Activated naive CD8-positive, alpha-beta T cell treated with anti-CD3 and anti-CD28 coated beads, Interleukin-2, amount 50 U/mL, for 24 hours (primary cell): ENCODE results near the gene GAREM2.
A peak's percentile ranks its signal among the peaks of the same experiment; 100 is the strongest.

Experiments
- ATAC-seq: fragments of 150-1000 bp; cut with Tn5 transposase; one replicate; pipeline ENCODE4 v1.10.0; 2021
- DNase-seq: peaks from one replicate; pipeline ENCODE4 v3.0.0; 2021
- H3K27ac Mint-ChIP-seq: one replicate; pipeline ENCODE4 v1.8.0; 2021; ENCODE audit warnings: mild to moderate bottlenecking, mixed read lengths
- H3K27me3 Mint-ChIP-seq: one replicate; pipeline ENCODE4 v1.8.0; 2021; ENCODE audit warnings: mixed read lengths
- H3K36me3 Mint-ChIP-seq: one replicate; pipeline ENCODE4 v1.8.0; 2021; ENCODE audit warnings: low read depth, mixed read lengths
- H3K4me1 Mint-ChIP-seq: one replicate; pipeline ENCODE4 v1.8.0; 2021; ENCODE audit warnings: mixed read lengths
- H3K4me3 Mint-ChIP-seq: one replicate; pipeline ENCODE4 v1.8.0; 2021; ENCODE audit warnings: mild to moderate bottlenecking, moderate library complexity, mixed read lengths
- H3K9me3 Mint-ChIP-seq: one replicate; pipeline ENCODE4 v1.8.0; 2021; ENCODE audit warnings: mixed read lengths

Gene GAREM2

GRCh38 chr2:26176279-26176615 is 3.4 kb downstream of the GAREM2 start:
- Mint-ChIP-seq H3K36me3 (no peaks in the 10 kb centered on the region), H3K4me3 (no peak overlapping the region)
- ATAC-seq: no peak

DNA sequence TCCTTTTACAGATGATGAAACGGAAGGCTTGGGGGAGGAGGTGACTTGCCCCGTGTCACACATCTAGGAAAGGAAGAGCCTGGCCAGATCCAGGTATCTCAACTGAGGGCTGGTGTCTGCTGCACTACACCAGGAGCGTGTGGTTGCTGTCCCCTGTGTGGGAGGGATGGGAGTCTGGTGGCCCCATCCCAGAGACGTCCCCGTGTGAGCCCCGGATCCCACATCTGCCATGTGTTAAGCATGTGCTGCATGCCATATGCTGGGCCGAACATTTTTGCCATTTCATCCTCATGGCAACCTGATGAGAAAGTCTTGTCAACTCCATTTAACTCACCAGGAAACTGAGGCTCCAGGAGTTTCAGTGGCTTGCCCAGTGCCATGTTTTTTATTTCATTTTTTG is 4.2 kb downstream of the GAREM2 start:
- peaks cover 13% of the 10 kb centered on the region for H3K4me1 Mint-ChIP-seq
- H3K36me3 Mint-ChIP-seq: no peaks in the 10 kb centered on the region
- no peak overlapping the region for H3K27ac Mint-ChIP-seq
- peaks cover 49% of the 10 kb centered on the region for H3K27me3 Mint-ChIP-seq
- ATAC-seq (no peak), DNase-seq (no peak)
- H3K4me3 Mint-ChIP-seq: no peak overlapping the region
- H3K9me3 Mint-ChIP-seq: no peaks in the 10 kb centered on the region

More at GRCh38 chr2:26176279-26176615, 3.4 kb downstream of the GAREM2 start:
- Mint-ChIP-seq H3K4me1 (peaks cover 18% of the 10 kb centered on the region), H3K27ac (no peak overlapping the region), H3K9me3 (no peaks in the 10 kb centered on the region), H3K27me3 (peaks cover 54% of the 10 kb centered on the region)
- DNase-seq: no peak

- Mint-ChIP-seq H3K36me3 (no peaks in the 10 kb centered on the region), H3K4me3 (no peak overlapping the region), H3K9me3 (no peaks in the 10 kb centered on the region), H3K4me1 (peaks cover 11% of the 10 kb centered on the region), H3K27ac (no peak overlapping the region), H3K27me3 (peaks cover 46% of the 10 kb centered on the region)
- ATAC-seq (no peak), DNase-seq (no peak)
Measured at GRCh38 chr2:26178246-26178645, 5.4 kb downstream of the GAREM2 start.

- peaks cover 13% of the 10 kb centered on the region for H3K4me1 Mint-ChIP-seq
- no peak overlapping the region for H3K27ac Mint-ChIP-seq
- peak overlapping the region; percentile 36 for H3K4me3 Mint-ChIP-seq
- DNase-seq (no peak), ATAC-seq (no peak)
- no peaks in the 10 kb centered on the region for H3K9me3 Mint-ChIP-seq
- peaks cover 47% of the 10 kb centered on the region for H3K27me3 Mint-ChIP-seq
- no peaks in the 10 kb centered on the region for H3K36me3 Mint-ChIP-seq
Measured at GRCh38 chr2:26178746-26179436, 6.0 kb downstream of the GAREM2 start.

- Mint-ChIP-seq H3K27ac (no peak overlapping the region), H3K4me3 (peak overlapping the region; percentile 36), H3K36me3 (no peaks in the 10 kb centered on the region), H3K27me3 (peaks cover 42% of the 10 kb centered on the region), H3K9me3 (no peaks in the 10 kb centered on the region), H3K4me1 (peaks cover 11% of the 10 kb centered on the region)
- DNase-seq (no peak), ATAC-seq (no peak)
Measured at GRCh38 chr2:26179446-26179913, 6.6 kb downstream of the GAREM2 start.

DNA sequence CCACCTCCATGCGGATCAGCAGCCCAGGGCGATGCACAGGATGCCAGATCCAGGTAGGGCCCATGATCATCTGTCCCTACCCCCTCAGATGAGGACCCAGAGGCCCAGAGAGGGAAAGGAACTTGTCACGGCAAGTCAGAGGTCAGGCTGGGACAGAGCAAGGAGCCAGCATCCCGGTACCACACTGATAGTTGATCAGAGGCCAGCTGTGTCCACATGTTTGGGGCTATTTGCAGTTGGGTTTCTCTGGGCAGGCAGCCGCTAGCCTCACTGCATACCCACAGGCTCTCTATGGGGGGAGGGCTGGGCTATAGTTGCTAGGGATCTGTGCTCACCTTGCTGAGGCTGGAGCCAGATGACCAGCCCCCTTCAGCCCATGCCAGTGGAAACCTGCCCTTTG is 9.6 kb downstream of the GAREM2 start:
- Mint-ChIP-seq H3K36me3 (no peaks in the 10 kb centered on the region), H3K4me3 (no peak overlapping the region), H3K9me3 (no peaks in the 10 kb centered on the region), H3K4me1 (peaks cover 17% of the 10 kb centered on the region), H3K27ac (no peak overlapping the region), H3K27me3 (peaks cover 29% of the 10 kb centered on the region)
- ATAC-seq: no peak
- DNase-seq: no peak

GRCh38 chr2:26182887-26183630 is 10.2 kb downstream of the GAREM2 start:
- H3K4me3 Mint-ChIP-seq: no peak overlapping the region
- H3K27ac Mint-ChIP-seq: no peak overlapping the region
- H3K27me3 Mint-ChIP-seq: peaks cover 26% of the 10 kb centered on the region
- no peaks in the 10 kb centered on the region for H3K36me3 Mint-ChIP-seq
- peaks cover 17% of the 10 kb centered on the region for H3K4me1 Mint-ChIP-seq
- DNase-seq (no peak), ATAC-seq (no peak)
- no peaks in the 10 kb centered on the region for H3K9me3 Mint-ChIP-seq

DNA sequence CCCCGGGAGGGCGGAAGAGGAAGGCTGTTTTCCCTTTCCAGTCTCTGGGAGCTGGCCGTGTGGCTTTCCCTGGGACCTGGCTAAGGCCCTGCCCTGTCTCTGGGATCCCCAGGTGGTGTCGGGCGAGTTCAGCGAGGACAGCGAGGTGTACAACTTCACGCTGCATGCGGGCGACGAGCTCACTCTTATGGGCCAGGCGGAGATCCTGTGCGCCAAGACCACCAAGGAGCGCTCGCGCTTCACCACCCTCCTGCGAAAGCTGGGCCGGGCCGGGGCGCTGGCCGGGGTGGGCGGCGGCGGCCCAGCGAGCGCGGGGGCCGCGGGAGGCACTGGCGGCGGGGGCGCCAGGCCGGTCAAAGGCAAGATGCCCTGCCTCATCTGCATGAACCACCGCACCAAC is 11.2 kb downstream of the GAREM2 start:
- no peaks in the 10 kb centered on the region for H3K9me3 Mint-ChIP-seq
- H3K36me3 Mint-ChIP-seq: no peaks in the 10 kb centered on the region
- peaks cover 21% of the 10 kb centered on the region for H3K27me3 Mint-ChIP-seq
- peak overlapping the region; percentile 19 for H3K27ac Mint-ChIP-seq
- H3K4me3 Mint-ChIP-seq: peak overlapping the region; percentile 58
- DNase-seq: no peak
- no peak for ATAC-seq
- peaks cover 16% of the 10 kb centered on the region for H3K4me1 Mint-ChIP-seq

- H3K4me3 Mint-ChIP-seq: peak overlapping the region; percentile 69
- H3K36me3 Mint-ChIP-seq: no peaks in the 10 kb centered on the region
- H3K27ac Mint-ChIP-seq: no peak overlapping the region
- ATAC-seq (peak; percentile 91), DNase-seq (peak; percentile 83)
- no peaks in the 10 kb centered on the region for H3K9me3 Mint-ChIP-seq
- peaks cover 13% of the 10 kb centered on the region for H3K4me1 Mint-ChIP-seq
- H3K27me3 Mint-ChIP-seq: peaks cover 18% of the 10 kb centered on the region
Measured at GRCh38 chr2:26184555-26185303, 11.8 kb downstream of the GAREM2 start.

- H3K36me3 Mint-ChIP-seq: no peaks in the 10 kb centered on the region
- H3K27me3 Mint-ChIP-seq: peaks cover 13% of the 10 kb centered on the region
- H3K4me1 Mint-ChIP-seq: peaks cover 10% of the 10 kb centered on the region
- no peak for DNase-seq
- peak overlapping the region; percentile 31 for H3K27ac Mint-ChIP-seq
- no peak for ATAC-seq
- peak overlapping the region; percentile 69 for H3K4me3 Mint-ChIP-seq
- H3K9me3 Mint-ChIP-seq: no peaks in the 10 kb centered on the region
Measured at GRCh38 chr2:26185304-26185928, 12.5 kb downstream of the GAREM2 start.

DNA sequence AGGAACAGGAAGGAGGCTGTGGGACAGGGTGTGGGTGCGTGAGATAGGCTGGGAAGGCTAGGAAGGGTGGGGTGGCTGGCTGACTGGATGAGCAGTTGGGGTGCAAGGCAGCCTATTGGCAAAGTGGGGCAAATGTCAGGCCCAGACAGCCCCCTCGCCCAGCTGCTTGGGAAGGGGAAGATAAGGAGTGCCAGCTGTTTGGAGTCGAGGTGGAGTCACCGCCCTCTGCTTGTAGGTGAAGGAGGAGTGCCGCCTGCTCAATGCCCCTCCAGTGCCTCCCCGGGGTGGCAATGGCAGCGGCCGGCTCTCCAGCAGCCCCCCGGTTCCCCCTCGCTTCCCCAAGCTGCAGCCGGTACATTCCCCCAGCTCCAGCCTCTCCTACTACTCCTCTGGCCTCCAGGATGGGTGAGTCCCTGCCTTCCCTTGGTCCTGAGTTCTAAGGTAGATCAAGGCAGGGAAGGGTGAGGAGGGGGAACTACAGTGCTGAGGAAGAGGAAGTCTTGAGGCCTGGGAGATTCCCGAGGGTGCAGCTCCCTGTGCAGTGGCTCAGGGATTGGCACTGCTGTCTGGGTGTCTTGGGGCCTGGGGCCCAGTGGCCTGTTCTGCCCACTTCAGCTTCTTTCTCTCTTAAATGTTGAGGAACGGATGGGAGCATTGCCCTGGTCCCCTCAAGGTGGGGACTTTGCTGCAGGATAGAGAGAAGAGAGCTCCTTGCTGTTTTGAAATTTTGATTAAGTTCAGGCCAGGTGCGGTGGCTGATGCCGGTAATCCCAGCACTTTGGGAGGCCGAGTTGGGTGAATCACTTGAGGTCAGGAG is 13.3 kb downstream of the GAREM2 start:
- peak overlapping the region; percentile 69 for H3K4me3 Mint-ChIP-seq
- H3K36me3 Mint-ChIP-seq: peaks cover 2% of the 10 kb centered on the region
- no peaks in the 10 kb centered on the region for H3K9me3 Mint-ChIP-seq
- peak overlapping the region; percentile 19 for H3K27ac Mint-ChIP-seq
- H3K4me1 Mint-ChIP-seq: peaks cover 10% of the 10 kb centered on the region
- ATAC-seq: no peak
- H3K27me3 Mint-ChIP-seq: peaks cover 7% of the 10 kb centered on the region
- no peak for DNase-seq

- ATAC-seq (no peak), DNase-seq (no peak)
- H3K27ac Mint-ChIP-seq: no peak overlapping the region
- H3K9me3 Mint-ChIP-seq: no peaks in the 10 kb centered on the region
- no peak overlapping the region for H3K4me3 Mint-ChIP-seq
- H3K27me3 Mint-ChIP-seq: peaks cover 4% of the 10 kb centered on the region
- H3K4me1 Mint-ChIP-seq: peaks cover 10% of the 10 kb centered on the region
- peaks cover 5% of the 10 kb centered on the region for H3K36me3 Mint-ChIP-seq
Measured at GRCh38 chr2:26187114-26187513, 14.2 kb downstream of the GAREM2 start.

DNA sequence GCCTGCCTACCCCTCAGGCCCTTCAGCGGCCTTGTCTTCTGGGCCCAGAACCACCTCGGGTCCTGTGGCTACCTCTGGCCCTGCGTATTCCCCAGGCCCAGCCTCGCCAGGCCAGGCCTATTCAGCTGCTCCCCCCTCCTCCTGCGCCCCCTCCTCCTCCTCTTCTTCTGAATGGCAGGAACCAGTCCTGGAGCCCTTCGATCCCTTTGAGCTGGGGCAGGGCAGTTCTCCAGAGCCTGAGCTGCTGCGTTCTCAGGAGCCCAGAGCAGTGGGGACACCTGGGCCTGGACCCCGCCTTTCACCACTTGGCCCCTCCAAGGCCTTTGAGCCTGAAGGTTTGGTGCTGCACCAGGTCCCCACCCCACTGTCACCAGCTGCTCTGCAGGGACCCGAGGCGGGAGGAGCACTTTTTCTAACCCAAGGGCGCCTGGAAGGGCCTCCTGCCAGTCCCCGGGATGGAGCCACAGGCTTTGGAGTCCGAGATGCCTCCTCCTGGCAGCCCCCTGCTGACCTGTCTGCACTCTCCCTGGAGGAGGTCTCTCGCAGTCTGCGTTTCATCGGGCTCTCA is 14.7 kb downstream of the GAREM2 start:
- Mint-ChIP-seq H3K36me3 (peaks cover 5% of the 10 kb centered on the region), H3K4me3 (no peak overlapping the region), H3K4me1 (peaks cover 10% of the 10 kb centered on the region), H3K27me3 (peaks cover 3% of the 10 kb centered on the region), H3K9me3 (no peaks in the 10 kb centered on the region), H3K27ac (no peak overlapping the region)
- ATAC-seq: no peak
- DNase-seq: no peak
